HG03196 (cell line): Measurements from ENCODE around the gene CXCL1.

Experiments
- ATAC-seq: cut with Tn5 transposase; IDR thresholded peaks from one replicate; pipeline ENCODE4 v1.9.1; 2021; ENCODE audit not compliant: unreplicated experiment

Gene CXCL1

GRCh38 chr4:73869130-73870055, at the start of gene CXCL1:
Gene CXCL1 (plus strand): TSS chr4:73869393. CDS start chr4:73869471, 78 bp downstream.
- ATAC-seq = no peak

DNA sequence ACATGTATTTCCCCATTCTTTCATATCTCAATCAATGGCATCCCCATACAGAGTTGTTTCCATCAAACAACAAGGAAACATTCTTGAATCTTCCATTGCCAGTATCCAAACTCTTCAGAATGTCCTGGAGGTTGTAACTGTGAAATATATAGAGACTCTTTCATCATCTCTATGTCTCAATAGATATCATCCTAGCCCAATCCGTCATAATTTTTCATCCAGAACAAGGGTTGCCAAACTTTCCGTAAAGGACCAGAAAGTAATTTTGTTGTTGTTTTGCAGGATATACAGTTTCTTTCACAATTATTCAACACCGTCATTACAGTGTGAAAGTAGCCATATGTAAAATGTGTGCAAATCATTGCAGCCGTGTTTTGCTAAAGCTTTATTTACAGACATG, 47.9 kb upstream of the CXCL1 start:
- ATAC-seq = no peak

GRCh38 chr4:73822389-73822788, 46.8 kb upstream of the CXCL1 start:
- no peak for ATAC-seq

DNA sequence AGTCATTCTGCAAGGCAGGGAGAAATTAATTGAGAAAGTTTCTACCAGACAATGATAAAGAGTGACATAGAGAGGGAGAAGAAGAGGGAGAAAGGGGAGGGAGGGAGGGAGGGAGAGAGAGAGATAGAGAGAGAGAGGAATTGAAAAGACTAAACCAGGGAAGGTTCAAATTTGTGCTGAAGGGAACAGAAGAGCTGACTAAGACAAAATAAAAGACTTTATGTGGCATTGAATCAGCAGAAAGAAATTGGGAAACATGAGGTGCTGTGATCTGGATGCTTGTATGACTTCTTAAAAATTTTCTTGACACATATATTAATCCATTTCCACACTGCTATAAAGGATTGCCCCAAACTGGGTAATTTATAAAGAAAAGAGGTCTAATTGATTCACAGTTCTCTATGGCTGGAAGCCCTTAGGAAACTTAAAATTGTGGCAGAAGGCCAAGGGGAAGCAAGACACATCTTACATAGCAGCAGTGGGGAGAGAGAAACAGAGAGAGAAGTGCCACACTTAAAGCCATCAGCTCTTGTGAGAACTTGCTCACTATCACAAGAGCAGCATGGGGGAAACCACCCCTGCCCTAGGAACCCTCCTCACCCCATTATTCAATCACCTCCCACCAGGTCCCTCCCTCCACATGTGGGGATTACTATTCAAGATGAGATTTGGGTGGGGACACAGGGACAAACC, 46.2 kb upstream of the CXCL1 start:
- no peak for ATAC-seq

DNA sequence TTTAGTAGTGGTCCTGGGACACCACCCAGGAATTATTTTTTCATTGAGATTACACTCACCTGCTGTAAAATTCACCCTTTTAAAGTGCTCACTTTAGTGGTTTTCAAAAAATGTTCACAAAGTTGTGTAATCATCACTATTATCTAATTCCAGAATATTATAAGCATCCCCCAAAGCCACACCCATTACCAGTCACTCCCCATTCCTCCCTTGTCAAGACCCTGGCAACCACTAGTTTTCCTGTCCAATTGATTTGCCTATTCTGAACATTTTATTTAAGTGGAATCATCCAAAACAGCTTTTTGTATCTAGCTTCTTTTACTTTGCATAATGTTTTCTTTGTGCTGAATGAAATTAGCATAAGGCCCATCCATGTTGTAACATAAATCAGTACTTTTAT, 45.4 kb upstream of the CXCL1 start:
- no peak for ATAC-seq

- ATAC-seq = no peak
These were observed 40.2 kb upstream of the CXCL1 start for GRCh38 chr4:73828956-73829355.

- ATAC-seq = no peak
These were observed 37.6 kb upstream of the CXCL1 start for GRCh38 chr4:73831569-73831968.

DNA sequence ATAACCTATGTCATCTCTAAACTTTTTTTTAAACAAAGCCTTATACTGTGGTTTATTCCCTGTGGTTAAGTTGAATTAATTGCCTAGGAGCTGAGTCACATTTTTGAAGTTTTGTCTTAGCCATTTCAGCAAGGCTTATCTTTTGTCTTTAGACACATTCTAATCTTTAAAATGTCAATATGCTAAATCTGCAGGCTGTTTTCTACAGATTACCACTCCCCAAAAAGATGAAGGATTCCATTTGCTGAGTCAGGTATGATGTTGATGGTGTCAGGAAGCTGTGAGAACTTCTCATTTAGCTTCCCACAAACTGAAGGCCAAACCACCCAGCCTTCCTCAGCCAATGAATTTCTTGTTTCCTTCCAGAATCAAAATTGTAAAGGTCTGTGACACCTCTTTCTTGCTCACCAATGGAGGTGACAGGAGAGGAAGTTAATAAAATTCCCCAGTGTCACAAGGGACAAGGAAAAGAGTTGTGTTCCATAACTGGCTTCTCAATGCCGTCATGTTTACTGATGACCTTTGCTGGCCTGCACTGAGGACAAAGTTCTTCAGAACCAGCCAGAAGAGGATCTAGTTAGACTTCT, 36.4 kb upstream of the CXCL1 start:
- no peak for ATAC-seq

GRCh38 chr4:73836373-73837279, 32.6 kb upstream of the CXCL1 start, which contains the start of gene CXCL6:
Gene CXCL6 (plus strand): TSS chr4:73836678. CDS start chr4:73836751, 73 bp downstream.
- no peak for ATAC-seq

GRCh38 chr4:73839071-73839470, 30.1 kb upstream of the CXCL1 start:
- no peak for ATAC-seq

DNA sequence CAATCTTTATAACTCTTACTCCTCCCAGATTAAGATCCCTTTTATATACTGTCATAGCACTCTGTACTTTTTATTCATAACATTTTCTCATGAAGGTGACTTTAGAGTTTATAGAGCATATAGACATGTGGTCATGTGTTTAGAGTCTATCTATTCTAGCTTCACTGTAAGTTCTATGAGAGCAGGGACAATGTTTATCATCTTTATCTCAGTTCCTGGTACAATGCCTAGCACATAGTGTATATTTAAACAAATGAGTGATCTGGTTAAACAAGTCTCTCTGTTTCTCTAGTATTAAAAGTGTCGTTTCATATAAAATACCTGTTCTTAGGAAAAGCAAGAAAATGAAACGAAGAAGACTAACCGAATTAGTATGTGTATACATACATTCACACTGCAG, 29.5 kb upstream of the CXCL1 start:
- no peak for ATAC-seq

DNA sequence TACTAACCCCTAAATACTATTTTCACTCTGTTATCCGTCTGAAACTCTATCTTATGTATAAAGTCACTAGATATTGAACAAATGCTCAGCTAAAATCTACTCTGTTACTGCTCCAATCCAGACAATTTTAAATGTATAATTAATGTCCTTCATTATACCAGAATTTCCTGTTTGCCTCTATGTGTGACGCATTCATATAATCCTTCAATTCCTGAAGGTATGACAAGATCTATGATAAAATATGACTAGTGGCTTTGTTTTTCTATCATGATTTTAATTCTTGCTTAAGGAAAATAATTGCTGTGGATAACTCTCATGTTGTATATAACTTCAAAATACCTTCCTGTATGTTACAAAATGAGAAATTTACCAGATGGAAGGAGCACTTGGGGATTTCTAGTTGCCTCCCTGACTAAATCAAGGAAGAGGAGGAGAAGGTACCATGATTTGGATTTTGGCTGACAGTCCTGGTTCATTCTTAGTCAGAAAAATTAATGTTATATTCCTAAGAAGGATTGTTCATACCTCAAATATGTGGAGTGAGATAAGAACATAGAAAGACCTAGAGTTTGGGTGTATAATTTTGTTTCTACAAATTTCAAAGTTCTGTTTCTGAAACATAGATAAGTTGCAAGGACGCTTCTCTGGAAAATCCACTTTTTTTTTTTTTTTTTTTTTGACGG, 27.8 kb upstream of the CXCL1 start:
- ATAC-seq = no peak

DNA sequence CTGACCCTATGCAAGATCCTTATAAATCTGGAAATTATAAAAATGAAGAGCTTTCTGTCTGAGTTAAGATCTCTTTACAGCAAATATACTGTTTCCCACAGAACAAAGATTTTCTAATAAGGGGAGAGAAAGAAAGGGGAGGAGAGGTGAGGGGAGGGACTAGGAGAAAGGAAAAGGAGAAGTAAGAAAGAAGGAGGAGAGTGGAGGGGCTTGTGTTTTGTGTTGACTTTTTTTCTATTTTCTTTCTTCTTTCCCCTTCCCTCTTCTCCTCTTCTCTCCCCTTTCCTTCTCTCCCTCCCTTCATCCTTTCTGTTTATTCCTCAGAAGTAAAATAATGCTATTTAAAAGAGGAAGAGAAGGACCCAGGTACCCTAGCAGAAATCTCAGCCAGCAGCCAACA, 26.5 kb upstream of the CXCL1 start:
- no peak for ATAC-seq

DNA sequence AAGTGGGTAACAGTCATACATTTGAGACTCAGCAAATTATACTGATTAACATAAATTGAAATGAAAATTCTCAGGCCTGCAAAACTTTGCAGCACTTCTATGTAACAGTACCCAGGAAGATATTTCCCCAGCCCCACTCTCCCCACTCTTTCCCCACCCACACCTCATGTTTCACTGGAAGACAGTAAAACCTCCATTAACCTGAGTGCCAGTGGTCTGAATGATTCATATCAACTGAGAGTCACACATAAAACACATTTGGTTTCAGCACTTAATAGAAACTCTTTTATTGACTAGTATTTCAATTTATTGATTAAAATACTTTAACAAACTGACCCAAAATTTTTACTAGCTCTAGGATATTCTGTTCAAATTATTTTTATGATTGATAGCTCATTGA, 25.8 kb upstream of the CXCL1 start:
- no peak for ATAC-seq

GRCh38 chr4:73844345-73844744, 24.8 kb upstream of the CXCL1 start:
- no peak for ATAC-seq

DNA sequence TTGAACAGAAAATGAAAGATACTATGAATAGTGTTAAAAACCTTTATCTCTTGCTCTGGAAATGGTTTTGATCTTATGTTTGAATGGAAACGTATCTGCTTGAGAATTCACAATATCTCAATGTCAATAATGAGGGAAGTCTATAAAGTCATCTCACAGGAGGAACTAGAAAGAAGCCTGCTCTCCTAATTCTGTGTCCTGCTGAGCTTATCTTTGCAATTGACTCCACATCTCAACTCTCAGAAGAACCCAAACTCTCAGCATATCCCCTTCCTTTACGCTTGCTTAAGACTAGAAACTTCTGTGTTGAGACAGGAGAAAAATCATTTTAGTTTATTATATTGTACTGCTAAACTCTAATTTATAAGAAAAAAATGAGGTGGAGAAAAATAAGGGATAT, 24.4 kb upstream of the CXCL1 start:
- no peak for ATAC-seq

GRCh38 chr4:73847526-73848182, 21.5 kb upstream of the CXCL1 start:
- no peak for ATAC-seq

- no peak for ATAC-seq
These were observed 20.9 kb upstream of the CXCL1 start for GRCh38 chr4:73848183-73848777.

DNA sequence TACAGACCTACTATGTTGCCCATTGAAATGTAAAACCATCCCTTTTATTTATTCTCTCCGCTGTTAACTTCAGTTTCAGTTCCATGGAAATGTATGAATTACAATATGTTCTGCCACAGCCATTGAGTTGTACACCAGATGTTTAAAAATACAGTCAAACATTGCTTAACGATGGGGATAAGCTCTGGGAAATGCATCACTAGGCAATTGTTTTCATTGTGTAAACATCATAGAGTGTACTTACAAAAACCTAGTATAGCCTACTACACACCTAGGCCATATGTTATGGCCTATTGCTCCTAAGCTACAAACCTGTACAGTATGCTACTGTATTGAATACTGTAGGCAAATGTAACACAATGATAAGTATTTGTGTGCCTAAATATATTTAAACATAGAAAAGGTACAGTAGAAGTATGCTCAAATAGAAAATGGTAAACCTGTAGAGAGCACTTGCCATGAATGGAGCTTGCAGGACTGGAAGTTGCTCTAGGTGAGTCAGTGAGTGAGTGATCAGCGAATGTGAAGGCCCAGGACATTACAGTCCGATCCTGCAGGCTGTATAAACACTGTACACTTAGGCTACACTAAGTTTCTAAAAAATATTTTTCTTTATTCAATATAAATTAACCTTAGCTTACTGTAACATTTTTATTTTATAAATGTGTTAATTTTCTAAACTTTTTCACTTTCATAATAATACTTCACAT, 18.8 kb upstream of the CXCL1 start:
- ATAC-seq = no peak
